Body of pancreas (tissue), 4 donors: ENCODE data around the gene KRTAP3-3.

ENCODE experiments used
- CTCF ChIP-seq, 7 experiments: fragments of 450-650 bp in 4 of 7; fragments of 200-600 bp in 3 of 7; sonication (generic) in 3 of 7; IDR thresholded peaks; one replicate each; pipeline ENCODE4 v1.5.1; 2016 to 2019; ENCODE audit warnings: antibody characterized with exemption in 7 of 7
- POLR2A ChIP-seq, 3 donors: fragments of 450-650 bp; IDR thresholded peaks; one replicate each; pipeline ENCODE4 v1.6.1; 2016; ENCODE audit warnings: antibody characterized with exemption in 3 of 3, mild to moderate bottlenecking in 2 of 3

GRCh38 chr17:40986920-40987319, 7.0 kb downstream of the KRTAP3-3 start:
- TF ChIP-seq CTCF (IDR thresholded peaks at IDR 0.05) (no peak), POLR2A (IDR thresholded peaks at IDR 0.05) (no peak)
